CD4-positive, CD25-positive, alpha-beta regulatory T cell (primary cell): ENCODE results near the gene ATP8A1. TPM values are rescaled to one million over a fixed set of nuclear protein-coding genes. Genes with fewer than 3 reads are reported as not detected.

Source experiments
- ATAC-seq, 2 donors: fragments of 150-1000 bp; cut with Tn5 transposase; one replicate each; pipeline ENCODE4 v1.10.0; 2021; ENCODE audit warnings: low read depth in 2 of 2, moderate number of reproducible peaks in 2 of 2, moderate library complexity in 1 of 2
- DNase-seq, 3 donors: peaks; one replicate each; pipeline versions ENCODE4 v3.0.0 to v3.0.0-alpha.2; 2012 to 2022; ENCODE audit warnings: mixed read lengths in 1 of 3
- H3K27ac ChIP-seq: one replicate; pipeline ENCODE4 v1.7.0; 2013; ENCODE audit warnings: mild to moderate bottlenecking, low read length; ENCODE audit not compliant: insufficient read depth, poor library complexity, severe bottlenecking
- H3K27me3 ChIP-seq: one replicate; pipeline ENCODE4 v1.7.0; 2013; ENCODE audit warnings: low read length; ENCODE audit not compliant: control insufficient read depth, insufficient read depth
- H3K36me3 ChIP-seq: one replicate; pipeline ENCODE4 v1.7.0; 2013; ENCODE audit warnings: mild to moderate bottlenecking, low read length, moderate library complexity; ENCODE audit not compliant: control insufficient read depth, insufficient read depth
- H3K4me1 ChIP-seq: 2 replicates; pipeline ENCODE4 v1.7.0; 2013; ENCODE audit warnings: mild to moderate bottlenecking, low read length; ENCODE audit not compliant: insufficient read depth, control insufficient read depth, poor library complexity, severe bottlenecking
- H3K4me3 ChIP-seq: one replicate; pipeline ENCODE4 v1.7.0; 2013; ENCODE audit warnings: low read depth, mild to moderate bottlenecking, low read length, moderate library complexity
- H3K9me3 ChIP-seq, 2 experiments: 1 replicate in 1 of 2; 2 replicates in 1 of 2; pipeline ENCODE4 v1.7.0; 2013; ENCODE audit warnings: low read length in 2 of 2, mild to moderate bottlenecking in 1 of 2, moderate library complexity in 1 of 2; ENCODE audit not compliant: control insufficient read depth in 2 of 2
- H3K27ac Mint-ChIP-seq, 3 donors: one replicate each; pipeline ENCODE4 v1.8.0; 2020 to 2022; ENCODE audit warnings: mild to moderate bottlenecking in 3 of 3, mixed read lengths in 3 of 3, moderate library complexity in 2 of 3
- H3K27me3 Mint-ChIP-seq: one replicate; pipeline ENCODE4 v1.8.0; 2022; ENCODE audit warnings: mild to moderate bottlenecking, mixed read lengths
- H3K36me3 Mint-ChIP-seq: one replicate; pipeline ENCODE4 v1.8.0; 2020; ENCODE audit warnings: mixed read lengths
- H3K4me1 Mint-ChIP-seq, 4 donors: one replicate each; pipeline ENCODE4 v1.8.0; 2020 to 2022; ENCODE audit warnings: mixed read lengths in 4 of 4, mild to moderate bottlenecking in 1 of 4
- H3K4me3 Mint-ChIP-seq, 4 donors: one replicate each; pipeline ENCODE4 v1.8.0; 2020 to 2022; ENCODE audit warnings: mild to moderate bottlenecking in 4 of 4, mixed read lengths in 4 of 4, moderate library complexity in 3 of 4
- H3K9me3 Mint-ChIP-seq, 7 donors: one replicate each; pipeline ENCODE4 v1.8.0; 2020 to 2022; ENCODE audit warnings: mixed read lengths in 7 of 7, mild to moderate bottlenecking in 3 of 7, moderate library complexity in 2 of 7
- polyA plus RNA-seq, 4 donors: library from polyadenylated mRNA; unstranded; fragments of 300-500 nt; fragmentation: Illumina TruSeq; gene quantifications; one replicate each; pipeline ENCODE4 v1.2.3, GENCODE V29; 2021
- total RNA-seq: library from RNA; stranded (reverse); gene quantifications from one replicate; pipeline ENCODE4 v1.2.3, GENCODE V29; 2022

ATP8A1 gene
- total and polyA plus RNA-seq, 5 donors from 2014 or later: 6.3 to 49.9 (median 8.1) TPM

GRCh38 chr4:42561031-42561430, 95.9 kb downstream of the ATP8A1 start:
- Histone ChIP-seq H3K27ac (no peak overlapping the region), H3K4me3 (no peak overlapping the region), H3K4me1 (no peaks in the 10 kb centered on the region), H3K36me3 (peaks cover 6% of the 10 kb centered on the region), H3K9me3 (no peaks in the 10 kb centered on the region), H3K27me3 (no peaks in the 10 kb centered on the region)
- Mint-ChIP-seq H3K4me3 (no peak overlapping the region), H3K27me3 (no peaks in the 10 kb centered on the region), H3K9me3 (no peaks in the 10 kb centered on the region), H3K36me3 (peaks cover 36% of the 10 kb centered on the region), H3K4me1 (peaks cover 0 to 7% (median 0%) of the 10 kb centered on the region in 4 donors), H3K27ac (no peak overlapping the region)
- ATAC-seq (no peak), DNase-seq (no peak)

DNA sequence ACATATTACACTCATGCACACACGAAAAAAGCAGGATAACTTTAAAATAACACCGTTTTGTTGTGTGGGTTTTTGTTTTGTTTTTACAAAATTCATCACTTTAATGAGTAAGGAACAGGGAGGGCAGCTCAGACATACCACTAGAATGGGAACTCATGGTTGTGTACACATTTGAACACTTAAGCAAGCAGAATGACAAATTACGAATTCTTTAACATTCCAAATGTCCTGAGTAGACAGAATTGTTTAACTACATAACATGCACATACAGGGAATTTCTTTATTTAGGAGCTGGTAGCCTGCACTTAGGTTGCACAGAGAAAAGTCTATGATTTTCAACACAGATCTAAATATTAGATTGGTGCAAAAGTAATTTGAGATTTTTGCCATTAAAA, 96.4 kb downstream of the ATP8A1 start:
- no peak overlapping the region for H3K27ac ChIP-seq
- Mint-ChIP-seq H3K27me3 (no peaks in the 10 kb centered on the region), H3K27ac (no peak overlapping the region), H3K9me3 (no peaks in the 10 kb centered on the region), H3K36me3 (peaks cover 36% of the 10 kb centered on the region), H3K4me3 (no peak overlapping the region), H3K4me1 (peaks cover 0 to 7% (median 0%) of the 10 kb centered on the region in 4 donors)
- H3K4me1 ChIP-seq: no peaks in the 10 kb centered on the region
- H3K36me3 ChIP-seq: peaks cover 6% of the 10 kb centered on the region
- no peaks in the 10 kb centered on the region for H3K27me3 ChIP-seq
- DNase-seq: no peak
- no peak overlapping the region for H3K4me3 ChIP-seq
- ATAC-seq: no peak
- H3K9me3 ChIP-seq: no peaks in the 10 kb centered on the region

GRCh38 chr4:42558156-42558555, 98.7 kb downstream of the ATP8A1 start:
- H3K36me3 ChIP-seq: peaks cover 14% of the 10 kb centered on the region
- H3K27ac Mint-ChIP-seq: no peak overlapping the region
- H3K36me3 Mint-ChIP-seq: peaks cover 39% of the 10 kb centered on the region
- DNase-seq (no peak), ATAC-seq (no peak)
- no peaks in the 10 kb centered on the region for H3K9me3 ChIP-seq
- H3K27me3 Mint-ChIP-seq: no peaks in the 10 kb centered on the region
- H3K4me3 Mint-ChIP-seq: no peak overlapping the region
- H3K4me1 ChIP-seq: no peaks in the 10 kb centered on the region
- H3K4me1 Mint-ChIP-seq: peaks cover 0 to 7% (median 0%) of the 10 kb centered on the region in 4 donors
- no peak overlapping the region for H3K4me3 ChIP-seq
- H3K27ac ChIP-seq: no peak overlapping the region
- H3K9me3 Mint-ChIP-seq: no peaks in the 10 kb centered on the region
- H3K27me3 ChIP-seq: no peaks in the 10 kb centered on the region

GRCh38 chr4:42555828-42556227, 101.1 kb downstream of the ATP8A1 start:
- no peak overlapping the region for H3K27ac ChIP-seq
- no peaks in the 10 kb centered on the region for H3K27me3 ChIP-seq
- Mint-ChIP-seq H3K4me3 (no peak overlapping the region), H3K27ac (no peak overlapping the region), H3K36me3 (peaks cover 24% of the 10 kb centered on the region), H3K27me3 (no peaks in the 10 kb centered on the region), H3K4me1 (peaks cover 0 to 7% (median 0%) of the 10 kb centered on the region in 4 donors), H3K9me3 (no peaks in the 10 kb centered on the region)
- no peaks in the 10 kb centered on the region for H3K4me1 ChIP-seq
- no peak overlapping the region for H3K4me3 ChIP-seq
- H3K36me3 ChIP-seq: peaks cover 20% of the 10 kb centered on the region
- DNase-seq: no peak
- H3K9me3 ChIP-seq: no peaks in the 10 kb centered on the region
- ATAC-seq: no peak

- Histone ChIP-seq H3K4me3 (no peak overlapping the region), H3K27me3 (no peaks in the 10 kb centered on the region), H3K27ac (no peak overlapping the region), H3K36me3 (peaks cover 28% of the 10 kb centered on the region), H3K4me1 (no peaks in the 10 kb centered on the region), H3K9me3 (no peaks in the 10 kb centered on the region)
- no peak overlapping the region for H3K27ac Mint-ChIP-seq
- no peaks in the 10 kb centered on the region for H3K9me3 Mint-ChIP-seq
- ATAC-seq (no peak), DNase-seq (no peak)
- no peaks in the 10 kb centered on the region for H3K27me3 Mint-ChIP-seq
- H3K36me3 Mint-ChIP-seq: peaks cover 30% of the 10 kb centered on the region
- no peak overlapping the region for H3K4me3 Mint-ChIP-seq
- H3K4me1 Mint-ChIP-seq: peaks cover 0 to 7% (median 0%) of the 10 kb centered on the region in 4 donors
These were observed 102.8 kb downstream of the ATP8A1 start for GRCh38 chr4:42554072-42554471.

DNA sequence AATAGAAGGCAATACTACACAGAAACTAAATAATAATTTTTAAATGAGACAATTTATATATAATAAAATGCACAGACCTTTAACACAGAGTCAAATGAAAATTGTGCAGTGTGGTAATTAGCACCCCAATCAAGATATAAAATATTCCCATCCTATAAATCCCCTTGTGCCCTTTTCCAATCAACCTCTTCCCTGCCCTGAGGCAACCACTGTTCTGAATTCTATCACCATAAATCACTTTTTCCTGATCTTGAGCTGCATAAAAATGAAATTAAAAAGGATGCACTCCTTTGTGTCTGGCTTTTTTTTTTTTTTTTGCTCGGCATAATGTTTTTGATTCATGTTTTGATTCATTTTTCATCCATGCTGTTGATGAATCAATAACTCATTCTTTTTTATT, 107.0 kb downstream of the ATP8A1 start:
- Mint-ChIP-seq H3K27me3 (no peaks in the 10 kb centered on the region), H3K36me3 (peaks cover 37% of the 10 kb centered on the region), H3K9me3 (no peaks in the 10 kb centered on the region), H3K4me1 (no peaks in the 10 kb centered on the region), H3K4me3 (no peak overlapping the region), H3K27ac (no peak overlapping the region)
- Histone ChIP-seq H3K4me3 (no peak overlapping the region), H3K27me3 (no peaks in the 10 kb centered on the region), H3K9me3 (no peaks in the 10 kb centered on the region), H3K36me3 (peaks cover 41% of the 10 kb centered on the region), H3K27ac (no peak overlapping the region), H3K4me1 (no peaks in the 10 kb centered on the region)
- ATAC-seq: no peak
- DNase-seq: no peak

DNA sequence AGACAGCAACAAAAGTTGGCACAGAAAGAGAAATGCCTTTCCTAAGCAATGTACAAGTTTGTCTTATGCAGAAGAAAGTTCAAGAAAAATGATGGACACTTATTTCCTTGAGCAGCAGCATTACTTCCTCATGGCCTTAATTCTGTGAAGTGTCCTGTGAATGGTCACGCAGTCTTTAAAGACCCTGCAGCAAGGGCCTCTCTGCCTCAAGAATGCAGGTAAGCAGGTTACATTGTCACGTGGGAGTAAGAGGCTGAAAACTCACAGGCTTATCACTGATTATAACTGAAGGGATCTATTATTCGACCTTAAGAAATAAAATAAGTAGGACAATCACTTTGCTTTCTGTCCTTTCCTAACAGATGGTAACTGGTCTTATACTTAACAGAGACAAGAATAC, 109.1 kb downstream of the ATP8A1 start:
- DNase-seq (no peak), ATAC-seq (no peak)
- Mint-ChIP-seq H3K4me1 (no peaks in the 10 kb centered on the region), H3K36me3 (peaks cover 24% of the 10 kb centered on the region), H3K4me3 (no peak overlapping the region), H3K9me3 (peaks cover 0 to under 1% (median 0%) of the 10 kb centered on the region in 7 donors), H3K27ac (no peak overlapping the region), H3K27me3 (no peaks in the 10 kb centered on the region)
- no peaks in the 10 kb centered on the region for H3K4me1 ChIP-seq
- H3K27ac ChIP-seq: no peak overlapping the region
- no peaks in the 10 kb centered on the region for H3K9me3 ChIP-seq
- no peaks in the 10 kb centered on the region for H3K27me3 ChIP-seq
- no peak overlapping the region for H3K4me3 ChIP-seq
- H3K36me3 ChIP-seq: peaks cover 42% of the 10 kb centered on the region

- Mint-ChIP-seq H3K4me3 (no peak overlapping the region), H3K9me3 (peaks cover 0 to 1% (median 0%) of the 10 kb centered on the region in 7 donors), H3K4me1 (peaks cover 0 to 7% (median 1%) of the 10 kb centered on the region in 4 donors), H3K27me3 (no peaks in the 10 kb centered on the region), H3K27ac (no peak overlapping the region), H3K36me3 (peaks cover 32% of the 10 kb centered on the region)
- Histone ChIP-seq H3K4me3 (no peak overlapping the region), H3K27ac (no peak overlapping the region), H3K27me3 (no peaks in the 10 kb centered on the region), H3K9me3 (no peaks in the 10 kb centered on the region), H3K4me1 (no peaks in the 10 kb centered on the region), H3K36me3 (peaks cover 32% of the 10 kb centered on the region)
- ATAC-seq (no peak), DNase-seq (no peak)
These were observed 113.1 kb downstream of the ATP8A1 start for GRCh38 chr4:42543762-42544161.
